ENCODE measurements around the gene DIPK1B.
"Not testable (repeated sequence)": the region's sequence is repeated elsewhere in the genome, so short reads cannot be mapped to it uniquely, and the experiment has no call there.

DIPK1B gene

DNA sequence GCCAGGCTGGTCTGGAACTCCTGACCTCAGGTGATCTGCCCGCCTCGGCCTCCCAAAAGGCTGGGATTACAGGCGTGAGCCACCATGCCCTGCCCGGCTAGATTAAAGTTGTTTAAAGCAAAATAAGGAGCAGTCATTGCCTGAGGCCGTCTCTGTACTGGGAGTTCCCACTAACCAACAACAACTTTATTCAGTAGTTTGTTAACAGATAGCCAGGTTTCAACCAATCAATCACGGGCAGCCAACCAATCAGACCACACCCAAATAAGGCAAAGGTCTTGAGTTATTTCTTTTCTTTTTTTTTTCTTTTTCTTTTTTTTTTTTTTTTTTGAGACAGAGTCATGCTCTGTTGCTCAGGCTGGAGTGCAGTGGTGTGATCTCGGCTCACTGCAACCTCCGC is 7.6 kb upstream of the DIPK1B start:
- not testable (repeated sequence) for H3K79me2 ChIP-seq (ENCODE audit: control insufficient read depth, insufficient read depth, low read length, poor library complexity); H2AFZ ChIP-seq (ENCODE audit: insufficient read depth, low read length, poor library complexity); H4K8ac ChIP-seq (ENCODE audit: low read depth, low read length); H3K4me1 ChIP-seq (ENCODE audit: control insufficient read depth in 1 of 2, insufficient read depth in 2 of 2, low read length in 2 of 2); DNase-seq; H3K18ac ChIP-seq (ENCODE audit: low read length); H3K36me3 ChIP-seq (ENCODE audit: control insufficient read depth in 1 of 2, insufficient read depth in 2 of 2, low read length in 2 of 2); H4K91ac ChIP-seq (ENCODE audit: low read depth, low read length); H3K27ac ChIP-seq (ENCODE audit: low read depth, low read length); H3K79me1 ChIP-seq (ENCODE audit: low read length); H3K4me3 ChIP-seq (ENCODE audit: low read depth, low read length); H2BK5ac ChIP-seq (ENCODE audit: low read depth, low read length, poor library complexity); H3K4ac ChIP-seq (ENCODE audit: low read depth, low read length); H3K9me3 ChIP-seq (ENCODE audit: insufficient read depth, low read depth, low read length); H3K27me3 ChIP-seq (ENCODE audit: insufficient read depth, low read length); H3K14ac ChIP-seq (ENCODE audit: low read length); H2AK5ac ChIP-seq (ENCODE audit: low read length); H3K4me2 ChIP-seq (ENCODE audit: low read length); H2BK12ac ChIP-seq (ENCODE audit: low read length); H3K23ac ChIP-seq (ENCODE audit: low read length); H3K9ac ChIP-seq (ENCODE audit: low read length); H4K12ac ChIP-seq (ENCODE audit: low read depth, low read length); H2BK120ac ChIP-seq (ENCODE audit: insufficient read depth, low read length, poor library complexity)
- WGBS (ENCODE audit: extremely low coverage, insufficient coverage, insufficient read length) = no CpG with 5 or more reads among the region's 8 CpGs

DNA sequence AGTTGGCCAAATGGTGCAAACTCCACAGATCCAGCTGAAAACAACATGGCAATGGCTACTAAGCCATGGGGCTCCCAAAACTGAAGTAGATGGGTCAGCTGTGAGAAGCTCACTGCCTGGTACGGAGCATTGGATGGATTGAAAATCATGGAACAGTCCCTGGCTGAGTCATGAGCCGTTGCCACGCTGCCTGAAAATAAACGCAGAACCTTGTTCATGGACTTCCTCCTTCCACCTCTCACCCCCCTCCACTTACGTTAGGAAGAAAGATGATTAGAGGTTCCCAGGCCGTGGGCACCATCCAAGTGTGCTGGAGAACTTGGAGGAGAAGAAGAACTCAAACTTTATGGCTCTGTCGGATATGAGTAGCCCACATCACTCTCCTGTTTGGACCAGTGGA is 6.8 kb upstream of the DIPK1B start:
- H3K4ac ChIP-seq (ENCODE audit: low read depth, low read length) = no peak overlapping the region
- no peaks in the 10 kb centered on the region for H3K27me3 ChIP-seq (ENCODE audit: insufficient read depth, low read length)
- no peak overlapping the region for H4K8ac ChIP-seq (ENCODE audit: low read depth, low read length)
- no peak overlapping the region for H3K9ac ChIP-seq (ENCODE audit: low read length)
- no peak overlapping the region for H2BK120ac ChIP-seq (ENCODE audit: insufficient read depth, low read length, poor library complexity)
- no peak overlapping the region for H3K4me3 ChIP-seq (ENCODE audit: low read depth, low read length)
- no peak overlapping the region for H2AK5ac ChIP-seq (ENCODE audit: low read length)
- H3K4me2 ChIP-seq (ENCODE audit: low read length) = no peak overlapping the region
- H2AFZ ChIP-seq (ENCODE audit: insufficient read depth, low read length, poor library complexity) = no peak overlapping the region
- no peak overlapping the region for H2BK12ac ChIP-seq (ENCODE audit: low read length)
- no peak overlapping the region for H3K27ac ChIP-seq (ENCODE audit: low read depth, low read length)
- H3K9me3 ChIP-seq (ENCODE audit: insufficient read depth, low read depth, low read length) = no peaks in the 10 kb centered on the region
- no peak overlapping the region for H3K14ac ChIP-seq (ENCODE audit: low read length)
- H4K12ac ChIP-seq (ENCODE audit: low read depth, low read length) = no peak overlapping the region
- no peaks in the 10 kb centered on the region for H3K79me2 ChIP-seq (ENCODE audit: control insufficient read depth, insufficient read depth, low read length, poor library complexity)
- no CpG with 5 or more reads among the region's 7 CpGs for WGBS (ENCODE audit: extremely low coverage, insufficient coverage, insufficient read length)
- H3K36me3 ChIP-seq (ENCODE audit: control insufficient read depth in 1 of 2, insufficient read depth in 2 of 2, low read length in 2 of 2) = no peaks in the 10 kb centered on the region
- H2BK5ac ChIP-seq (ENCODE audit: low read depth, low read length, poor library complexity) = no peak overlapping the region
- no peaks in the 10 kb centered on the region for H3K79me1 ChIP-seq (ENCODE audit: low read length)
- H3K4me1 ChIP-seq (ENCODE audit: control insufficient read depth in 1 of 2, insufficient read depth in 2 of 2, low read length in 2 of 2) = peaks cover 0 to 5% of the 10 kb centered on the region in 2 experiments
- no peak overlapping the region for H3K18ac ChIP-seq (ENCODE audit: low read length)
- no peak for DNase-seq
- H3K23ac ChIP-seq (ENCODE audit: low read length) = no peak overlapping the region
- no peak overlapping the region for H4K91ac ChIP-seq (ENCODE audit: low read depth, low read length)

DNA sequence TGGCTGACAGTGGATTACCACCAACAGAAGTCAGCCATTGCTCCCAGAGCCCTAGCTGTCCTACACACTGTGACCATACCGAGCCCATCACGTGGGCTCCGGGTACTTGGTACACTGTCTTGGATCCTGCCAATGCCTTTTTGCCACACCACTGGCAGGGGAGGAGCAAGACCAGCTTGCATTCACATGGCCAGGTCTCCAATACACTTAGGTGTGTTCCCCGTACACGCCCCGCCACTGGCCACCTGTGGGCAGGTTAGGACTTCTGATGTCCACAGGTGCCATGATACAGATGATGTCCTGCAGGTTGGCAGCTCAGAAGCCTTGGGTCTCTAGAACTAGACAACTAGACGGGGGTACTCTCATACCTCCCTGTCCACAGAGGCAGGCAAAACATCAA is 5.4 kb upstream of the DIPK1B start:
- H3K36me3 ChIP-seq (ENCODE audit: control insufficient read depth in 1 of 2, insufficient read depth in 2 of 2, low read length in 2 of 2) = no peaks in the 10 kb centered on the region
- H3K14ac ChIP-seq (ENCODE audit: low read length) = no peak overlapping the region
- no peaks in the 10 kb centered on the region for H3K79me2 ChIP-seq (ENCODE audit: control insufficient read depth, insufficient read depth, low read length, poor library complexity)
- H4K91ac ChIP-seq (ENCODE audit: low read depth, low read length) = no peak overlapping the region
- H3K79me1 ChIP-seq (ENCODE audit: low read length) = no peaks in the 10 kb centered on the region
- no peak overlapping the region for H3K4ac ChIP-seq (ENCODE audit: low read depth, low read length)
- H3K9ac ChIP-seq (ENCODE audit: low read length) = no peak overlapping the region
- DNase-seq = no peak
- H3K9me3 ChIP-seq (ENCODE audit: insufficient read depth, low read depth, low read length) = no peaks in the 10 kb centered on the region
- no peak overlapping the region for H3K23ac ChIP-seq (ENCODE audit: low read length)
- H3K18ac ChIP-seq (ENCODE audit: low read length) = no peak overlapping the region
- no peak overlapping the region for H2BK120ac ChIP-seq (ENCODE audit: insufficient read depth, low read length, poor library complexity)
- no peak overlapping the region for H3K4me2 ChIP-seq (ENCODE audit: low read length)
- no peak overlapping the region for H2BK5ac ChIP-seq (ENCODE audit: low read depth, low read length, poor library complexity)
- H4K12ac ChIP-seq (ENCODE audit: low read depth, low read length) = no peak overlapping the region
- H3K4me3 ChIP-seq (ENCODE audit: low read depth, low read length) = no peak overlapping the region
- peaks cover 0 to 9% of the 10 kb centered on the region in 2 experiments for H3K4me1 ChIP-seq (ENCODE audit: control insufficient read depth in 1 of 2, insufficient read depth in 2 of 2, low read length in 2 of 2)
- H4K8ac ChIP-seq (ENCODE audit: low read depth, low read length) = no peak overlapping the region
- no peaks in the 10 kb centered on the region for H3K27me3 ChIP-seq (ENCODE audit: insufficient read depth, low read length)
- no peak overlapping the region for H2AK5ac ChIP-seq (ENCODE audit: low read length)
- H3K27ac ChIP-seq (ENCODE audit: low read depth, low read length) = no peak overlapping the region
- WGBS (ENCODE audit: extremely low coverage, insufficient coverage, insufficient read length) = no CpG with 5 or more reads among the region's 7 CpGs
- no peak overlapping the region for H2BK12ac ChIP-seq (ENCODE audit: low read length)
- H2AFZ ChIP-seq (ENCODE audit: insufficient read depth, low read length, poor library complexity) = no peak overlapping the region

DNA sequence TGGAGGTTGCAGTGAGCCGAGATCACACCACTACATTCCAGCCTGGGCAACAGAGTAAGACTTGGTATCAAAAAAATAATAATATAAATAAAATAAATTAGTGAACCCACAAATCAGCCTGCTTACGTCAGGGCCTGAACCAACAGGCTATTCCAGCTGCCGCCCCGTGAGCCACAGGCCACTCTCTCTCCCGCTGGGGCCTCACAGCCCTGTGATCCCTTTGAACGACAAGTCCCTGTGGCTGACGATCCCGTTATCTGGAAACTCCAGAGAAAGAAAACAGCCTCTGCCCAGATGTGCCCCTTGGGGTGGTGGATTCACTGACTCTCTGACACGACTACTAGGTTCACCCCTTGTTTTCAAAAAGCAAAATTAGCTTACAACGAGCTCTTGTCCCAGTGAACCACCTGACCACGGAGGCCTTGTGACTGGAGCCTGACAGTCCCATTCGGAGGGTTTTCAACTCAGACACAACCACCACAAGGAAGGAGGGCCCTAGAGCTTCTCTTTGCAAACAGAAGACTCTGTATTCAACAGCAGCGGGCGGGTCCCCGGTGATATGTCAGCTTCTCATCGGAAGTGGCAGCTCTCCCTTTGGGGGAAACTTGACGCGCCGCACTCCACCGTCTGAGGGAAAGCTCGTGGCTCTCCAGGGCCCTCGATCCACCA is 4.4 kb upstream of the DIPK1B start:
- peaks cover 5% of the 10 kb centered on the region for H3K79me1 ChIP-seq (ENCODE audit: low read length)
- H3K36me3 ChIP-seq (ENCODE audit: control insufficient read depth in 1 of 2, insufficient read depth in 2 of 2, low read length in 2 of 2) = no peaks in the 10 kb centered on the region
- no peak overlapping the region for H4K91ac ChIP-seq (ENCODE audit: low read depth, low read length)
- no peak overlapping the region for H3K14ac ChIP-seq (ENCODE audit: low read length)
- no peak overlapping the region for H3K9ac ChIP-seq (ENCODE audit: low read length)
- no peak overlapping the region for H4K12ac ChIP-seq (ENCODE audit: low read depth, low read length)
- H3K9me3 ChIP-seq (ENCODE audit: insufficient read depth, low read depth, low read length) = no peaks in the 10 kb centered on the region
- peaks cover under 1 to 11% of the 10 kb centered on the region in 2 experiments for H3K4me1 ChIP-seq (ENCODE audit: control insufficient read depth in 1 of 2, insufficient read depth in 2 of 2, low read length in 2 of 2)
- H3K27me3 ChIP-seq (ENCODE audit: insufficient read depth, low read length) = peaks cover 2% of the 10 kb centered on the region
- H2BK5ac ChIP-seq (ENCODE audit: low read depth, low read length, poor library complexity) = no peak overlapping the region
- no peak overlapping the region for H2AK5ac ChIP-seq (ENCODE audit: low read length)
- no peak overlapping the region for H3K18ac ChIP-seq (ENCODE audit: low read length)
- peaks cover 4% of the 10 kb centered on the region for H3K79me2 ChIP-seq (ENCODE audit: control insufficient read depth, insufficient read depth, low read length, poor library complexity)
- H3K23ac ChIP-seq (ENCODE audit: low read length) = no peak overlapping the region
- H2BK120ac ChIP-seq (ENCODE audit: insufficient read depth, low read length, poor library complexity) = no peak overlapping the region
- no peak overlapping the region for H3K4me2 ChIP-seq (ENCODE audit: low read length)
- no peak overlapping the region for H3K4ac ChIP-seq (ENCODE audit: low read depth, low read length)
- no CpG with 5 or more reads among the region's 22 CpGs for WGBS (ENCODE audit: extremely low coverage, insufficient coverage, insufficient read length)
- DNase-seq = no peak
- no peak overlapping the region for H2BK12ac ChIP-seq (ENCODE audit: low read length)
- H3K27ac ChIP-seq (ENCODE audit: low read depth, low read length) = no peak overlapping the region
- H4K8ac ChIP-seq (ENCODE audit: low read depth, low read length) = no peak overlapping the region
- H3K4me3 ChIP-seq (ENCODE audit: low read depth, low read length) = no peak overlapping the region
- H2AFZ ChIP-seq (ENCODE audit: insufficient read depth, low read length, poor library complexity) = no peak overlapping the region

Data from trophoblast cell (in vitro differentiated cells and primary cell).